Muscle of leg (tissue), 11 donors: ENCODE data around the gene TCEANC2. TPM values are rescaled to one million over a fixed set of nuclear protein-coding genes. Genes with fewer than 3 reads are reported as not detected.
"Not testable (repeated sequence)": the region's sequence is repeated elsewhere in the genome, so short reads cannot be mapped to it uniquely, and the experiment has no call there.

ENCODE experiments used
- DNase-seq: peaks from one replicate; pipeline ENCODE4 v3.0.0; 2013
- H3K27ac ChIP-seq: one replicate; pipeline ENCODE4 v1.5.1; 2013; ENCODE audit warnings: mild to moderate bottlenecking, low read length, control low read depth
- H3K27me3 ChIP-seq: one replicate; pipeline ENCODE4 v1.6.1; 2013; ENCODE audit warnings: low read length; ENCODE audit not compliant: control insufficient read depth, insufficient read depth
- H3K36me3 ChIP-seq: one replicate; pipeline ENCODE4 v1.6.1; 2013; ENCODE audit warnings: low read length; ENCODE audit not compliant: control insufficient read depth, insufficient read depth
- H3K4me1 ChIP-seq: one replicate; pipeline ENCODE4 v1.6.1; 2013; ENCODE audit warnings: low read length; ENCODE audit not compliant: control insufficient read depth, insufficient read depth
- H3K4me3 ChIP-seq: one replicate; pipeline ENCODE4 v1.5.1; 2013; ENCODE audit warnings: low read length, control low read depth
- H3K9me3 ChIP-seq: replicated peaks from 2 replicates; pipeline ENCODE4 v1.6.1; 2013; ENCODE audit warnings: low read depth, low read length; ENCODE audit not compliant: control insufficient read depth
- WGBS: methylation state at CpG from one replicate; pipeline ENCODE4 v1.1.5; 2013; ENCODE audit warnings: missing lambda C conversion rate; ENCODE audit not compliant: insufficient coverage; 5-methylcytosine and 5-hydroxymethylcytosine counted together
- polyA plus RNA-seq, 8 donors: library from polyadenylated mRNA; unstranded; fragments of 120-200 nt; gene quantifications; one replicate each; pipeline versions ENCODE4 v1.2.1 to v1.2.3, GENCODE V29; 2013; ENCODE audit warnings: inconsistent platforms in 1 of 8, low replicate concordance in 1 of 8; ENCODE audit not compliant: insufficient read length in 8 of 8, insufficient read depth in 1 of 8
- total RNA-seq: library from RNA; stranded (reverse); fragments of 120-200 nt; gene quantifications from one replicate; pipeline ENCODE4 v1.2.4, GENCODE V29; 2013

TCEANC2 gene
- total and polyA plus RNA-seq, 9 donors: 4.0 to 6.2 (median 4.8) TPM

DNA sequence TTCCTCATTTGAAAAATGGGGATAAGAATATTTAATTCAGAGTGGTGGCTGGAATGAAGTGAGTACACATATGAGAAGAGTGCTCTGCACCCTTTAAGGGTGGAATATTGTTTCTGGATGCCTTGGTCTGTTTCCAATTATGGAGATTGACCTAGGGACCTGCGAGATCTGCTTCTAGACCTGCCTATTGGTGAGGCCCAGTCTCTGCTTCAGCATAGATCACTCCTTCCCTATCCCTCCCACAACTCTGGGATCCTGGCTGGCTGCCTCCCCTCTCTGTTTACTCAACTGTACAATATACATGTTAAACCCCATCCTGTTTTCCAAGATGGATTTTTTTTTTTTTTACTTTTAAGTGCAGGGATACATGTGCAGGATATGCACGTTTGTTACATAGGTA lies 29.1 kb upstream of the TCEANC2 start:
- Histone ChIP-seq H3K4me3 (no peak overlapping the region), H3K36me3 (no peaks in the 10 kb centered on the region), H3K4me1 (no peaks in the 10 kb centered on the region), H3K27me3 (no peaks in the 10 kb centered on the region), H3K9me3 (no peaks in the 10 kb centered on the region), H3K27ac (no peak overlapping the region)
- 60% methylated on average over 1 of the region's 2 CpGs for WGBS
- no peak for DNase-seq

GRCh38 chr1:54024811-54025210 lies 28.6 kb upstream of the TCEANC2 start:
- H3K9me3 ChIP-seq, H3K27me3 ChIP-seq, H3K4me1 ChIP-seq, H3K36me3 ChIP-seq, DNase-seq, H3K27ac ChIP-seq, H3K4me3 ChIP-seq: not testable (repeated sequence)
- no CpG with 5 or more reads among the region's 1 CpG for WGBS

DNA sequence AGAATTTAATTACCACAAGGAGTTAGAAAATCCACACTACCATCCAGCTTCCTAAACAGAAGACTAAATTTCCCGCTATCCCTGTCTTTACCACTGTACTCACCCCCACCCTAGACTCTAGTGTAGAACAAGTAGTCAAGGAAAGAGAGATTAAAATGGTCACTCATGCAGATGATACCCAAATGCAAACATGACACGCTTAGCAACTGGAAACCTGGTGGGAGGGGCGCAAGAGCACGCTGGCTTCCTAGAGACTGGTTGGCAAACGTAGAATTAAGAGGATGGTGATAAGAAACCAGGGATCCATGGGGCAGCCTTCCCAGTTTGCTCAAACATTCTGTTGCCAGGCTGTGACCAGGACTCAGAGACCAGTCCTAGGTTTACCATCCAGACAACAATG lies 25.6 kb upstream of the TCEANC2 start:
- Histone ChIP-seq H3K27me3 (no peaks in the 10 kb centered on the region), H3K36me3 (peaks cover 4% of the 10 kb centered on the region), H3K4me3 (no peak overlapping the region), H3K9me3 (no peaks in the 10 kb centered on the region), H3K4me1 (no peaks in the 10 kb centered on the region), H3K27ac (no peak overlapping the region)
- DNase-seq: no peak
- WGBS: 80% methylated on average over 1 of the region's 5 CpGs

DNA sequence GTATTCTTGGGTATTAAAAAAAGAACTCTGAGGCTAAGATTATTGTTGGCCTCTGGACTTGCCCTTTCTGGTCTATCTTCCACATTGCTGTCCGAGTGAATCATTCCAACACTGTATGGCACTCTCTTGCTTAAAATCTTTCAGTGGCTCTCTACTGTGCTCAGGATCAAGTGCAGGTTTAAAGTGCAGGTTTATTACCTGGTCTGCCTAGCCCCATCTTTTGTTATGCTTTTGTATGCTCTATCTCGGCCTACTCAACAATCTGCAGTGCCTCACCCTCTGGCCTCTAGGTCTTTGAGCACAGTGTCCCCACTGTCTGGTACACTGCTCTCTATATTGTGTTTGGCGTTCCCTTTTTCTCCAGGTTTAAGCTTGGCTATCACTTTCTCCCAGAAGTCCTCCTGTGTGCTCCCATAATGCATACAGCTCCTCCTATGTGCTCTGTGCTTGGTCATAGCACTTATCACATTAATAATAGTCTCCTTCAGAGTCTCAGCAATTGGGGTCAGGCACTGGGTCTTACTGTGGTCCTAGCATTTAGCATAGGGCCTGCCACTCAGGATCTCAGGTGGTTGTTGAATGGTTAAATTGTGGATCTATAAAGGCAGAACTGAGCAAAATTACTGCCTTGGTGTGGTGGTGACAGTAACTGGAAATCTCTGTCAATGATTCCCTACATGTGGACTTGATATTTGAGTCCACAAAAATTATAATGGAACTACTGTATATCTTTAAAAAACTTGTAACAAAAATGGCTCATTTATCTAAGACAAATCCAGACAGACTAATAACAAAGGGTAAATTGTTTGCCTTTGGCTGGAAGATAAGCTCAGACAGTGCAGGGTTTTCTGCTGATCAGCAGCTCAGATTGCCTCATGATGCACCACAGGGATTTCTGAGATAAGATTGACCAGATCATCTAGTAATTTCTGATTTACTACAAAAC lies 24.8 kb upstream of the TCEANC2 start:
- H3K36me3 ChIP-seq: peaks cover 8% of the 10 kb centered on the region

GRCh38 chr1:54037476-54037875 lies 15.9 kb upstream of the TCEANC2 start:
- no peak for DNase-seq
- Histone ChIP-seq H3K27ac (no peak overlapping the region), H3K4me3 (no peak overlapping the region), H3K36me3 (peaks cover 48% of the 10 kb centered on the region), H3K27me3 (no peaks in the 10 kb centered on the region), H3K4me1 (no peaks in the 10 kb centered on the region), H3K9me3 (no peaks in the 10 kb centered on the region)

More for the DNA sequence above, 24.8 kb upstream of the TCEANC2 start:
- Histone ChIP-seq H3K9me3 (no peaks in the 10 kb centered on the region), H3K4me1 (no peaks in the 10 kb centered on the region), H3K4me3 (no peak overlapping the region), H3K27me3 (no peaks in the 10 kb centered on the region), H3K27ac (no peak overlapping the region)
- no peak for DNase-seq
- WGBS: 74% methylated on average over 2 of the region's 3 CpGs

DNA sequence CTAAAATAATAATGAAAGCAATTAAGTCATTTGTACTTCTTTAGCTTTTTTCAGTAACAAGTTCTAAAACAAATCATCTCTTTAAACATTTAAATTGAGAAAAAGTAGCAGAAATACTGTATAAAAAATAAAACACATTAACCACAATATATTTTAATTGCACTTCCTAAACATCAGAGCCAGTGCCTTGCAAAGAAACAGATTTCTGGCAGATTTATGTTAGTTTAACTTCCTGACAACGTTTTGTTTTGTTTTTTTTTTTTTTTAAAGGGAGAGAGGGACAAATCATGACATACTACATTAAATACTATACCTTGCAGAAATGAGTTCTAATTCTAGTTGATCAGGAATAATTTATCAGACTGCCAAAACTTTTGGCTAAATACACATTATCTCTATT lies 11.6 kb upstream of the TCEANC2 start:
- Histone ChIP-seq H3K27ac (no peak overlapping the region), H3K36me3 (peaks cover 26% of the 10 kb centered on the region), H3K4me3 (no peak overlapping the region), H3K4me1 (no peaks in the 10 kb centered on the region), H3K27me3 (no peaks in the 10 kb centered on the region), H3K9me3 (no peaks in the 10 kb centered on the region)
- DNase-seq: no peak
- no CpG with 5 or more reads among the region's 1 CpG for WGBS

DNA sequence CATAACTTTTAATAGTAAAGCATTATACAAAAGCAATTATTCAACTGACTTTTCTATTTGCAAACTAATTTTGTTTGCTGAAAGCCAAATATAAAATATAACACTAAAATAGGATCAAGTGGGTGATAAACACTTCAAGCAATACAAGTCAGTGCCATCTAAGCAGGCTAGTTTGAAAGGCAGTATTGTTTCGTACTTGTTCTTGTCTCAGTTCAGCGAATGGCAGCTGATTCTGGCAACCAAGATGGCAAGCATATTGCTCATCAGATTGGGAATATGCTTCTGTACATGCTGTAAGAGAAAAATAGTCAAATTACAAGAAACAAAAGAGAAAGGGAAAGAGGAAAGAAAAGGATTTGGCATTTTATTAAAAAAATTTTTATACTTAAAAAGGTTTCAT lies 7.9 kb upstream of the TCEANC2 start:
- Histone ChIP-seq H3K27ac (no peak overlapping the region), H3K36me3 (peaks cover 15% of the 10 kb centered on the region), H3K4me1 (peaks cover 2% of the 10 kb centered on the region), H3K4me3 (no peak overlapping the region), H3K27me3 (no peaks in the 10 kb centered on the region), H3K9me3 (no peaks in the 10 kb centered on the region)
- DNase-seq: no peak
- no CpG with 5 or more reads among the region's 2 CpGs for WGBS

- 56% methylated on average over 2 of the region's 7 CpGs for WGBS
- Histone ChIP-seq H3K9me3 (no peaks in the 10 kb centered on the region), H3K27me3 (no peaks in the 10 kb centered on the region), H3K4me1 (peaks cover 3% of the 10 kb centered on the region), H3K36me3 (peaks cover 10% of the 10 kb centered on the region), H3K4me3 (no peak overlapping the region), H3K27ac (no peak overlapping the region)
- DNase-seq: no peak
Measured at GRCh38 chr1:54046671-54047383, 6.6 kb upstream of the TCEANC2 start.

DNA sequence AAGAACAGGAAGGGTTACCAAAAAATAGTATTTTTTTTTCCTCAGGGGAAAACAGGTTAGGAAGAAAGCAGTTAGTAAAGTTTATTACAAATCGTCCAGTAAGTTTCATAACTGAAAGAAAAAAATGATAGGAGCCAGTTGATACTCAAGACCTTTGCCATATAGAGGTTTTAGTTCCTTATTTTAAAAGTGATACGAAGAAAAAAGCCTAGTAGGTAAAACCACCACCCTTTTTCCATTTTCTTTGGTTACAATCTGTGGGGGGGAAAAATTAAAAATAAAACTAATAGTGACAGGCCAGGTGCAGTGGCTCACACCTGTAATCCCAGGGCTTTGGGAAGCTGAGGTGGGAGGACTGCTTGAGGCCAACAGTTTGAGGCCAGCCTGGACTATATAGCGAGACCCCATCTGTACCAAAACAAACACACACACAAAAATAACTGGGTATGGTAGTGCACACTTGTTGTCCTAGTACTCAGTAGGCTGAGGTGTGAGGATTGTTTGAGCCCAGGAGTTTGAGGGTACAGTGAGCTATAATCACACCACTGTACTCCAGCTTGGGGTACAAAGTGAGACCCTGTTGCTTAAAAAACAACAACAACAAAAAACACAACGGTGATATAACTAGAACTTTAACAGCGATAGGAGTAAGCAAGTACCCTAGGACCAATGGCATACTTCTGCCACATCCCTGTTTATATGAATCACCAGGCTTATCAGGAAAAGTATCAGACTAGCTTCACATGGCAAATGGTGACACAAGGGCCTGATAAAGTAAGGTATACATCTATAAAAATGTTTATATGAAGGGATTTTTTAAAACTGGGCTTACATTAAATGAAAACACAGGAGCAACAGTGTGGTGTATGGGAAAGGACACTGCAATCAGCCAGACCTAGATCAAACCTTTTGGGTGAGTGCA lies 5.8 kb upstream of the TCEANC2 start:
- Histone ChIP-seq H3K27me3 (no peaks in the 10 kb centered on the region), H3K27ac (no peak overlapping the region), H3K36me3 (peaks cover 5% of the 10 kb centered on the region), H3K4me3 (no peak overlapping the region), H3K9me3 (no peaks in the 10 kb centered on the region), H3K4me1 (peaks cover 4% of the 10 kb centered on the region)
- WGBS: no CpG with 5 or more reads among the region's 5 CpGs
- DNase-seq: no peak

- H3K27ac ChIP-seq, H3K27me3 ChIP-seq, H3K9me3 ChIP-seq, DNase-seq, H3K4me3 ChIP-seq, H3K4me1 ChIP-seq, H3K36me3 ChIP-seq: not testable (repeated sequence)
- 86% methylated on average over 1 of the region's 12 CpGs for WGBS
Measured at GRCh38 chr1:54050435-54050834, 3.0 kb upstream of the TCEANC2 start.
